ENCODE data around the gene KLK15. TPM values are rescaled to one million over a fixed set of nuclear protein-coding genes. Genes with fewer than 3 reads are reported as not detected.

Gene KLK15
- total RNA-seq, 1 donor from 2014 or later: not detected

DNA sequence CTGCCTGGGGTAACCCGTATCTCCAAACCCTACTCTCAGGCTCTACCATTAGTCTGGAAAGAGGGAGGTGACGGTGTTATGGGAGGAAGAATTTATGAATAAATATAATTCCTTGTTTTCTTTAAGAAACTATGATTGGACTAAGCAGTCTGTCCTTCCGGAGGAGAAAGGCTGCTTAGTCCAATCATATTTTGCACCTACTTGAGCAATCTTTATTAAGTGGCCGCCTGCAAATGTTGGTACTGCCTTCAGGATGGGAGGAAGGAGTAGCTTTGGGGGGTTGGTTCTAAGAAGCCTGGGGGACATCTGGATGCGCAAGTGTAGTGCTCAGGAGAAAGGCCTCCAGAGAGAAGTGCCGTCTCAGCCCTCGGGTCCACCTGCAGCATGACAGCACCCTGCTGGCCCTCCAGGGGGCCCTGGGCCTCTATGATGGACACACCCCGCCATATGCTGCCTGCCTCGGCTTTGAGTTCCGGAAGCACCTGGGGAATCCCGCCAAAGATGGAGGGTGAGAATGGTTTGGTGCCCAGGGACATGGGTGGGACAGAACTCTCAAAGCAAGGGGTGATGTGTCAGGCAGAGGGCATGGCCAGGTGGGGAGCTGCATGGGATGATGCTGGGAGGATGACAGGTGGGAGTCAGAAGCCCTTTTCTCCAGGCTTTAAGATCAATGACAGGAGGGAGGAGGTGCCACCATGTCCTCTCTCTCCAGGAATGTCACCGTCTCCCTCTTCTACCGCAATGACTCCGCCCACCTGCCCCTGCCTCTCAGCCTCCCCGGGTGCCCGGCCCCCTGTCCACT, 39.1 kb downstream of the KLK15 start:
- peaks cover 19 to 21% of the 10 kb centered on the region in 2 donors for H3K36me3 ChIP-seq
- H3K4me1 ChIP-seq: no peaks in the 10 kb centered on the region
- no peak overlapping the region for H3K4me3 ChIP-seq
- TF ChIP-seq, protein P1, sequence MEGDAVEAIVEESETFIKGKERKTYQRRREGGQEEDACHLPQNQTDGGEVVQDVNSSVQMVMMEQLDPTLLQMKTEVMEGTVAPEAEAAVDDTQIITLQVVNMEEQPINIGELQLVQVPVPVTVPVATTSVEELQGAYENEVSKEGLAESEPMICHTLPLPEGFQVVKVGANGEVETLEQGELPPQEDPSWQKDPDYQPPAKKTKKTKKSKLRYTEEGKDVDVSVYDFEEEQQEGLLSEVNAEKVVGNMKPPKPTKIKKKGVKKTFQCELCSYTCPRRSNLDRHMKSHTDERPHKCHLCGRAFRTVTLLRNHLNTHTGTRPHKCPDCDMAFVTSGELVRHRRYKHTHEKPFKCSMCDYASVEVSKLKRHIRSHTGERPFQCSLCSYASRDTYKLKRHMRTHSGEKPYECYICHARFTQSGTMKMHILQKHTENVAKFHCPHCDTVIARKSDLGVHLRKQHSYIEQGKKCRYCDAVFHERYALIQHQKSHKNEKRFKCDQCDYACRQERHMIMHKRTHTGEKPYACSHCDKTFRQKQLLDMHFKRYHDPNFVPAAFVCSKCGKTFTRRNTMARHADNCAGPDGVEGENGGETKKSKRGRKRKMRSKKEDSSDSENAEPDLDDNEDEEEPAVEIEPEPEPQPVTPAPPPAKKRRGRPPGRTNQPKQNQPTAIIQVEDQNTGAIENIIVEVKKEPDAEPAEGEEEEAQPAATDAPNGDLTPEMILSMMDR (IDR thresholded peaks at IDR 0.05): no peak
- no peak overlapping the region for H3K27ac ChIP-seq
- no peaks in the 10 kb centered on the region for H3K27me3 ChIP-seq
- H3K9me3 ChIP-seq: no peaks in the 10 kb centered on the region
- intact Hi-C loops (cut with DNase I): no loop called here
- DNase-seq (ENCODE audit: low spot score in 2 of 2): no peak

DNA sequence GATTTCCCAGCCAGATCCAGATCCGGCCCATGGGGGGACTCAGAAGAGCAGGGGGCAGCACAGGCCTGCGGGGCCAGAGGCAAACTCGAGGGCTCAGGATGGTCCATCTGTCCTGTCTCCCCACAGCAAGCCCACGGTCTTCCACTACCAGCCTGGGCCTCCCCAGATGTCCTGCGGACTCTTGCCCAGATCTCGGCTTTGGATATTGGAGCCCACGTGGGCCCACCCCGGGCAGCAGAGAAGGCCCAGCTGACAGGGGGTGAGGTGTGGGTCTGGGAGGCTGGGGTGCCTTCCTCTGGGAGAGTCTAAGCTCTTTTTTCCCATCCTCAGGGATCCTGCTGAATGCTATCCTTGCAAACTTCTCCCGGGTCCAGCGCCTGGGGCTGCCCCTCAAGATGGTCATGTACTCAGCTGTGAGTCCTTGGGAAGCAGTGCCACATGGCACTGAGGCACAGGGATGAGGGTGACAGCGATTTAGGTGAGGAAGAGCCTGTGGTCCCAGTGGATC, 39.8 kb downstream of the KLK15 start:
- intact Hi-C loops (cut with DNase I): no loop called here
- no peak overlapping the region for H3K4me3 ChIP-seq
- TF ChIP-seq, protein P1 (IDR thresholded peaks at IDR 0.05): no peak

DNA sequence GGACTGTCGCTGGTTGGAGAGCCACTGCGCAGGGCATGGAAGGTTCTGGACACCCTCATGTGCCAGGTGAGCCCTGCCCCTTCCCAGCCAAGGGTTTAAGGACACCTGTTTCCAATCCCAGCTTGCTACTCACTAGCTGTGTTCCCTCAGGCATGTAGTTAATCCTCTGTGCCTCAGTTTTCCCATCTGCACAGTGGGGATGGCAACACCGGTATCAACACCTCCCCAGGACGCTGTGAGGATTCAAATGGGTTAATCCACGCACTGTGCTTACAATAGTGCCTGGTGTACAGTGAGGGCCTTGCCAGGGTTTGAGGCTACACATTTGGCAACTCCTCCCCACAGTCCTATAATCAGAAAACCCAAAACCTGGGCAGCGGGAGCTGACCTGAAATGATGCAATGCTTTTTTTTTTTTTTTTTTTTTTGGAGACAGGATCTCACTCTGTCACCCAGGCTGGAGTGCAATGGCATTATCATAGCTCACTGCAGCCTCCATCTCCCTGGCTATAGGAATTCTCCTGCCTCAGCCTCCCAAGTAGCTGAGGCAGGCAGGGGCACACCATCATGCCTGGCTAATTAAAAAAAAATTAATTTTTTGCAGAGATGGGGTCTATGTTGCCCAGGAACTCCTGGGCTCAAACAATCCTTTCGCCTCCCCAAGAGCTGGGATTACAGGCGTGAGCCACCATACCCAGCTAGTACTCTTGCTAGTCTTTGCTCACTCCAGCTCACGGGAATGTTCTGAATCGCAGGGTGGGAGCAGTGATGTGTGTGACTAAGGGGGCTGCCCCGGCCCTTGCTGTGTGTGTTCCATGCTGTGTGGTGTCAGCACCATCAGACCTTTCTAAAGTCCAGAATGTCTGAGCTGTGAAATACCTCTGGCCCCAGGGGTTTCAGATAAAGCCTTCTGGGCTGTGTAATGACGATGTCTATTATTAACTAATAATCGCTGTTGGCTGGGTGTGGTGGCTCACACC, 40.8 kb downstream of the KLK15 start:
- H3K9me3 ChIP-seq: no peaks in the 10 kb centered on the region
- H3K36me3 ChIP-seq: peaks cover 6% of the 10 kb centered on the region in 2 donors
- H3K4me3 ChIP-seq: no peak overlapping the region
- TF ChIP-seq, protein P1 (IDR thresholded peaks at IDR 0.05): no peak
- no peak for DNase-seq (ENCODE audit: low spot score in 2 of 2)
- H3K4me1 ChIP-seq: no peaks in the 10 kb centered on the region
- intact Hi-C loops (cut with DNase I): no loop called here
- no peak overlapping the region for H3K27ac ChIP-seq
- H3K27me3 ChIP-seq: no peaks in the 10 kb centered on the region

More for the DNA sequence above, 39.8 kb downstream of the KLK15 start:
- DNase-seq (ENCODE audit: low spot score in 2 of 2): no peak
- H3K27me3 ChIP-seq: no peaks in the 10 kb centered on the region
- H3K27ac ChIP-seq: no peak overlapping the region
- H3K4me1 ChIP-seq: no peaks in the 10 kb centered on the region
- no peaks in the 10 kb centered on the region for H3K9me3 ChIP-seq
- H3K36me3 ChIP-seq: peaks cover 16% of the 10 kb centered on the region in 2 donors

DNA sequence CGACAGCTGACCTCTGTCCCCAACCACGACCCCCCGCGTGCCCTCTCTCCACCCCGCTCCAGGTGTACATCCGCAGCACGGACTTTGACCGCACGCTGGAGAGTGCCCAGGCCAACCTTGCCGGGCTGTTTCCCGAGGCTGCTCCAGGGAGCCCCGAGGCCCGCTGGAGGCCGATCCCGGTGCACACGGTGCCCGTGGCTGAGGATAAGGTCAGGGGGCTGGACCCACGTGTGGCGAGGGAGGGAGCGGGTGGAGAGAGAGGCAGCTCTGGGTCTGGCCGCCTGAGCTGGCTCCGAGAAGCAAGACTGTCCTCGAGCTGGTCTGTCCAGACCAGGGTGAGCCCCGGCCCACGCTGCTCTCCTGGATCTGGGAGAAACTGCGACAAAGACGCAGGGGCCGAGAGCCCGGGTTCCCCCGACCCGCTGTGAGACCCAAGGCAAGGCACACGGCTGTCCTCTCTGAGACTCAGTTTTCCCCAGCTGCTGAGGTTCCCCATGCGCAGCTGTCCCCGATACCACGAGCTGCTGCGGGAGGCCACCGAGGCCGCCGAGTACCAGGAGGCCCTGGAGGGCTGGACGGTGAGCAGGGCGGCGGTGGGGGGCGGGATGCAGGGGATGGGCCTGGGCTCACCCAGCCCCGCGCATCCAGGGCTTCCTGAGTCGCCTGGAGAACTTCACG, 41.6 kb downstream of the KLK15 start:
- Histone ChIP-seq H3K9me3 (no peaks in the 10 kb centered on the region), H3K27ac (no peak overlapping the region), H3K27me3 (no peaks in the 10 kb centered on the region), H3K4me3 (no peak overlapping the region), H3K4me1 (no peaks in the 10 kb centered on the region), H3K36me3 (peaks cover 0 to under 1% of the 10 kb centered on the region in 2 donors)
- intact Hi-C loops (cut with DNase I): no loop called here
- DNase-seq (ENCODE audit: low spot score in 2 of 2): no peak
- TF ChIP-seq, protein P1 (IDR thresholded peaks at IDR 0.05): no peak

DNA sequence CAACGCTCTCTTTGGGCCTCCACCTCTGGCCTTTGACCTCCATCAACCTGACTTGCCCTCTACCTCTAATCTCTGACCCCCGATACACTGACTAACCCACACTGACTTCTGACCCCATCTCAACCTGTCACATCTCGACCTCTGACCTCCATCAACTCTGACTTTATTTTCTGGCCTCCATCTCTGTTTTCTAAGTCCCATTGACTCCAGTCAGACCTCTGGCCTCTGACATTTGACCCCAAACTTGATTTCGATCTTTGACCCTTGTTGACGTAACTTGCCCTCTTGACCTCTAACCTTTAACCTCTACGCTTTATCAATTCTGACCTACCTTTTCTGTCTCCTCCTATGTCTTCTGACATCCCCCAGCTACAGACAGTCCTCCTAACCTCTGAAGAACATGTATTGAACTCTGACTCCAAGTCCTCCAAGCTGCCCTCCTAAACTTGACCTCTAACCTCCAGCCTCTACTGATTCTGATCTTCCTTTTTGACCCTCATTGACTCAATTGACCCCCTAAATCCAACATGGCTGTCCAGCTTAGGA, 42.4 kb downstream of the KLK15 start:
- Histone ChIP-seq H3K9me3 (no peaks in the 10 kb centered on the region), H3K4me1 (no peaks in the 10 kb centered on the region), H3K4me3 (no peak overlapping the region), H3K36me3 (no peaks in the 10 kb centered on the region), H3K27ac (no peak overlapping the region), H3K27me3 (no peaks in the 10 kb centered on the region)
- intact Hi-C loops (cut with DNase I): no loop called here
- TF ChIP-seq, protein P1 (IDR thresholded peaks at IDR 0.05): no peak
- DNase-seq (ENCODE audit: low spot score in 2 of 2): no peak
